HCT116 (cell line): ENCODE results near the gene RGS6.

Source experiments
- ELF1 ChIP-seq: IDR thresholded peaks from 2 replicates; pipeline ENCODE4 v1.6.1; 2012; ENCODE audit warnings: low read depth, borderline replicate concordance
- EZH2 ChIP-seq: fragments of 200-600 bp; sonication (generic); IDR thresholded peaks from 2 replicates; pipeline ENCODE4 v1.6.1; 2017; ENCODE audit warnings: antibody characterized with exemption, mixed run types
- POLR2A ChIP-seq: IDR thresholded peaks from 2 replicates; pipeline ENCODE4 v1.7.0; 2011; ENCODE audit warnings: borderline replicate concordance; ENCODE audit not compliant: insufficient read depth, insufficient read length; ENCODE audit errors: extremely low read depth
- POLR2AphosphoS5 ChIP-seq: IDR thresholded peaks from 2 replicates; pipeline ENCODE4 v1.6.1; 2011; ENCODE audit warnings: mild to moderate bottlenecking, low read depth, low read length, moderate library complexity
- RAD21 ChIP-seq: IDR thresholded peaks from 2 replicates; pipeline ENCODE4 v1.6.1; 2012; ENCODE audit warnings: low read depth, mild to moderate bottlenecking
- SP1 ChIP-seq: IDR thresholded peaks from 2 replicates; pipeline ENCODE4 v1.6.1; 2012; ENCODE audit warnings: low read depth
- YY1 ChIP-seq: IDR thresholded peaks from 2 replicates; pipeline ENCODE4 v1.6.1; 2011; ENCODE audit warnings: low read length, low read depth, moderate library complexity, mild to moderate bottlenecking; ENCODE audit not compliant: insufficient replicate concordance; ENCODE audit errors: extremely low read depth
- ZNF274 ChIP-seq: fragments of 200-500 bp; sonication (Bioruptor generic); IDR thresholded peaks from 2 replicates; pipeline ENCODE4 v1.6.1; 2014; ENCODE audit warnings: mild to moderate bottlenecking, low read depth, low read length, inconsistent platforms
- TF ChIP-seq, protein P1 (sequence below), 3 experiments: fragments of 200-600 bp in 1 of 3; sonication (generic) in 1 of 3; IDR thresholded peaks in 2 of 3; conservative IDR thresholded peaks in 1 of 3; 2 replicates each; pipeline ENCODE4 v1.5.1; 2012 to 2017; ENCODE audit warnings: low read depth in 2 of 3, low read length in 2 of 3, antibody characterized with exemption in 1 of 3, borderline replicate concordance in 1 of 3, control low read depth in 1 of 3, mild to moderate bottlenecking in 1 of 3, mixed read lengths in 1 of 3, mixed run types in 1 of 3, moderate library complexity in 1 of 3; ENCODE audit not compliant: insufficient read depth in 1 of 3

DNA sequence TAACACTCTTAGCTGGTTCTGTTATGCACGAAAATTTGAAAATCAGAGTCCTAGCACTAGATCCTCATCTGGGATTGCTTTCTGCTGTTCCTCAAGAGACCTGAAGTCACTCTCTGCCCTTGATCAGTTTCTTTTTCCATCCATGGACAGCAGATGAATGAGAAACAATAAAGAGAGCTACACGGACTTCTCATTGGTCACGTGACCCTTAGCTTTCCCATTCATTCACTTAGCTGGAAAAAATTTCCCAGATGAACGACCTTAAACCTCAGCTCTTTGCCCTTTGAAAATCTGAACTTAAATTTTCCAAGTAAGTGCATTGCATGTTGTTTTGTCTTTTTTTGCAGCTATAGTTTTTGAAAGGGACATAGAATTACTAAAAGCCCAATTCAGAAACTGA is 27.2 kb upstream of the RGS6 start:
- TF ChIP-seq, protein P1, sequence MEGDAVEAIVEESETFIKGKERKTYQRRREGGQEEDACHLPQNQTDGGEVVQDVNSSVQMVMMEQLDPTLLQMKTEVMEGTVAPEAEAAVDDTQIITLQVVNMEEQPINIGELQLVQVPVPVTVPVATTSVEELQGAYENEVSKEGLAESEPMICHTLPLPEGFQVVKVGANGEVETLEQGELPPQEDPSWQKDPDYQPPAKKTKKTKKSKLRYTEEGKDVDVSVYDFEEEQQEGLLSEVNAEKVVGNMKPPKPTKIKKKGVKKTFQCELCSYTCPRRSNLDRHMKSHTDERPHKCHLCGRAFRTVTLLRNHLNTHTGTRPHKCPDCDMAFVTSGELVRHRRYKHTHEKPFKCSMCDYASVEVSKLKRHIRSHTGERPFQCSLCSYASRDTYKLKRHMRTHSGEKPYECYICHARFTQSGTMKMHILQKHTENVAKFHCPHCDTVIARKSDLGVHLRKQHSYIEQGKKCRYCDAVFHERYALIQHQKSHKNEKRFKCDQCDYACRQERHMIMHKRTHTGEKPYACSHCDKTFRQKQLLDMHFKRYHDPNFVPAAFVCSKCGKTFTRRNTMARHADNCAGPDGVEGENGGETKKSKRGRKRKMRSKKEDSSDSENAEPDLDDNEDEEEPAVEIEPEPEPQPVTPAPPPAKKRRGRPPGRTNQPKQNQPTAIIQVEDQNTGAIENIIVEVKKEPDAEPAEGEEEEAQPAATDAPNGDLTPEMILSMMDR (IDR thresholded peaks at IDR 0.05 in 2 of 3, conservative IDR thresholded peaks at IDR 0.05 in 1 of 3; ENCODE audit: borderline replicate concordance in 1 of 3, insufficient read depth in 1 of 3, low read depth in 2 of 3, low read length in 2 of 3), result no peak
- TF ChIP-seq EZH2 (no peak), ELF1 (no peak), RAD21 (no peak), ZNF274 (no peak), SP1 (no peak), POLR2AphosphoS5 (no peak), POLR2A (no peak), YY1 (no peak)
